GM21381 (cell line): ENCODE measurements around the gene PRKCE.
"Not testable (repeated sequence)": the region's sequence is repeated elsewhere in the genome, so short reads cannot be mapped to it uniquely, and the experiment has no call there.

Experiments used
- ATAC-seq: cut with Tn5 transposase; IDR thresholded peaks from one replicate; pipeline ENCODE4 v1.9.1; 2021; ENCODE audit warnings: mild to moderate bottlenecking, moderate library complexity; ENCODE audit not compliant: unreplicated experiment

PRKCE gene

DNA sequence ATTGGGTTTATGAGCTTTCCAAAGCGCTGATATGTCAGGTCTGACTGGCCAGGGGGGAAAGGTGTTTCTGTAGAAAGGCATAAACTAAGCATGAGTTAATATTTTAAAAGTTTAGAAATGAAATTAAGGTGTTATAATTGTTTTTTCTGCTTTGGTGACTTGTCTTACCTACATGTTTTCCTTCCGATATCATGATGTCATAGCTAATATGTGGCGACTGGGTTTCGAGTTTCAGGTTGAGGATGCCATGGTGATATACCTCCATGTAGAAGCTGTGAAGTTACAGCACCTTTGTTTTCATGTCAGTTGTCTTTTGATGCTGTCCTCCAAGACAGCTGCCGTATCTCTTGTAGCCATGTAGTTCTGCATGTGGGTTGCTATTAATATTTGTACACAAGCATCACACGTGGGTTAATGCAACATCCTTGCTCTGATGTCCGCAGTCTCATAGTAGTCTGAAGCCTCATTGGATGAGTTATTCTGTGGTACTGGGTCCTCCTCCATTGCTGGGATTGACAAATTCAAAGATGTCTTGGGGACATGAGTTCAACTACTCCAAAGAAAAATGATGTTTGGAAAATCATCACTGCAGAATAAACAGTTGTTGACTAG, 230.6 kb downstream of the PRKCE start:
- no peak for ATAC-seq

DNA sequence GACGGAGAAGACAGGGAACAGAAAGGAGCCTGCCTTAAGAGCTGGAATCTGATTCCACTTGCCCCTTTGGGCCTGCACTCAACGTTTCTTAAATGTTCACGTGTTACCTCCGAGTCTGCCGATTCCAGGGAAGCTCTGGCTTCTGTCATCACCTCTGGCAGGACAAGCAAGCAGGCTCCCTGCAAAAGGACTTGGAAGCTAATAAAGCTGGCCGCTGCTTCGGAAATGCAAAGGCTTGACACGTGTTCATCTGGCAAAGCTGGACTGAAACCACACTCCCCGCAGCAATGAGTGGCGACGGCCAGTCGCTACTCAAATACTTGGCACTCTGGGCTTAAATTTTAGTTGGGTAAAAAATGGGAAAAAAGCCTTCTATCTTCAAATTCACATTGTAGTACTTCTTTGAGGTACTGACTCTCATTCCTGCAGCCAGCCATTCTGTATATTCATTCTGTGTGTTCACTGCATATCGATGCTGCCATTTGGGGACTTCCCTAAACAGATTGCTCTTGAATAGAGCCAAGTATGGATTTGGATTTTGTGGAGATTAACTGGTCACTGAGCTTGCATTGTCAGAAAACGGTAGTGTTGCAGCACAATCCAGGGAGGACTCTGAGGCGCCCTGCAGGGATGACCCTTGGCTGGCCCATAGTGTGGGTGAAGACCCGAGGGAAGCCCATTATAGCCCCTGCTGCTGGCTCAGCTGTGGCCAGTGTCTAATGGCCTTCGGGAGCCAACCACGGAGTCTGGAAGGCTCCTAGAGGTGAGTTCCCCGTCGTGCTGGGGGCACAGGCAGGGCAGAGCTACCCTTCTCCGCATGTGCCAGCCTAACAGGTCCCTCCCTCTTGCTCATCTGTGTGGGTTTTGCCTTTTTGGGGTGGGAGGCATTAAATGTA, 231.5 kb downstream of the PRKCE start:
- ATAC-seq, result no peak

DNA sequence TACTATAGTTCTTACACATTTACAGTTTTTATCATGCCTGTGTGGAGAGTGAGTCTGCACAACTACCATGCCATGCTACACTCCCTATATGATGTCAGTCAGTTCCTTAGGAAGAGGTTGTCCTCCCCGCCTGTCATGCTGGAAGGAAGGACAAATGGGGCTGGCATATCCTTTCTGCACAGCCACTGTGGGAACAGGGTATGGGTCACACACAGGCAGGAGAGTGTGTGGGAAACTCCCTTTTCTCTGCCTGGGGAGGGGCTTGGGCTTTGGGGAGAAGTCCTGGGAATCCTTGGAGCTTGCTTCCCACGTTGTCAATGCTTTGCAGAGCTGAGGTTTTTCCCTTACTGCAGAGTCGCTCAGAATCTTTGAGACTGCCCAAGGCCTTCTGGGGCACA, 232.1 kb downstream of the PRKCE start:
- no peak for ATAC-seq

DNA sequence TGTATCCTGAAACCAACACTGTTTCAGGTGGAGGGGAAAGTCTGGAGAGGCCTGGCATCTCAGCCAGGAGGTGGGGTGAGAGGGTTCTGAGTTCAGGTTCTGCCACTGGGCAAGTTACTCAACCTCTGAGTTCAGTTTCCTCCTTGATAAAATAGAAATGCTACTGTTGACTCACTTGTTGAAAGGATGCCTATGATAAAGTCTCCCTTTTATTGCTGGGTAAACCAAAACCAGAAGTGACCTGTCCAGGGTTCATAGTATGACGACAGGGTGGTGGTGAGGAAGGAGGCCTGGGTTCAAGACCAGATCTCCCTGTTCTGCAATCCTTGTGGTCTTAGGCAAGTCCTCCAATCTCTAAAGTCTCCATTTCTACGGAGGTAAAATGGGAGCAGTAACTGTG, 232.7 kb downstream of the PRKCE start:
- ATAC-seq, result no peak

DNA sequence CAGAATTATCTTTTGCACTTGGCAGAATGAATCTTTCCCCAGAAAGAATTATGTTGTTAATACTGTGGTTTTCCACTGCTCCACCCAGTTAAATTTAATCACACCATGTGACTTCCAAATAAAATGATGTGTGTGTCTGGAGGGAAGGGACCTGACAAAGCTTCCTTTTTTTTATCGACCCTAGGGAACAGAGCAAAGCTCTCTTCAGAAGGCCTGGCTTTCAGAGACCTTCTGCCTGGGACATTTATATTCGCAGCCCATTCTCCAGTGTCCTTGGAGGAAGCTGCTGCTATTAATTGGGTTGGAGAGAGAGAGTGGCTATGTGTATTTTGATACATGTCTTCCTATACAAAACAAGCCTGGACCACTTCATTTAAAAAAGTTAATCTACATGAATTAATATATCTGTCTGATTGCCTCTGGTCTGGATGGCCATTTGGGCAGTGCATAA, 233.7 kb downstream of the PRKCE start:
- ATAC-seq, result no peak

DNA sequence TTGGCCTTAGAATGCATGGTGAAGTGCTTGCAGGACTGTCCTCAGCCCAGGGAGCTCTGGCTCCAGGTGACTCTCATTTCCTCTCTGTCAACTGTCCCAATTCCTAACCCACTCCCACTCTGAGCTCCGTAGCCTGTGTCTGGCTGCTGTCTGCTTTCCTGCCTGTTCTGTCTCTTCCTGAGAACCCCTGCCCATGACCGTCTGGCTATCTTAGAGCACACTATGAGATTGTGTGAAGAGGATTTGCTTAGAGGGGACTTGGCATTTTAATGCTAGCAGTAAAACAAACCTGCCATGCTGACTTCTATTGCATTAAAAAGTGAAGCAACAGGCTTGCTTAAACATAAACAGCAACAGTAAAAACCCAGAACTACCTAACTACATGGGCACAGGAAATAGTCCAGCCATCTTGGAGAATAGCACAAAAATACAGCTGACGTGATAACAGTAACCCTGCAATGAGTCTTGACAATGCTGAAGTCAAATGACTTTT, 234.7 kb downstream of the PRKCE start:
- no peak for ATAC-seq

DNA sequence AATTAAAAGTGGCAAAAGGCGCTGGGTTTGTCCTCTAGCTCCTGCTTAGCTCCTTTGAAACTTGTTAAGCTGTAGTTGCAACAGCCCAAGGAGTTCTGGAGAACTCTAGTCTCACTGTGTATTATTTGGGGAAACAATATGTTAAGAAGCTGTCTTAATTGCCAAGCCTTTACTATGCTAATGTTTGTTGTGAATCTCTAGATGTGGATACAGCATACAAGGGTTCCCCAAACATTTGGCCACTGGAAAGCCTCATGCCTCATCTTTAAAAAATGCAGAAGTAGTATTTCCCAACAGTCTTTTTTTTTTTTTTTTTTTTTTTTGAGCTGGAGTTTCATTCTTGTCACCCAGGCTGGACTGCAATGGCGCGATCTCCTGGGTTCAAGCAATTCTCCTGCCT, 236.7 kb downstream of the PRKCE start:
- ATAC-seq, result no peak

DNA sequence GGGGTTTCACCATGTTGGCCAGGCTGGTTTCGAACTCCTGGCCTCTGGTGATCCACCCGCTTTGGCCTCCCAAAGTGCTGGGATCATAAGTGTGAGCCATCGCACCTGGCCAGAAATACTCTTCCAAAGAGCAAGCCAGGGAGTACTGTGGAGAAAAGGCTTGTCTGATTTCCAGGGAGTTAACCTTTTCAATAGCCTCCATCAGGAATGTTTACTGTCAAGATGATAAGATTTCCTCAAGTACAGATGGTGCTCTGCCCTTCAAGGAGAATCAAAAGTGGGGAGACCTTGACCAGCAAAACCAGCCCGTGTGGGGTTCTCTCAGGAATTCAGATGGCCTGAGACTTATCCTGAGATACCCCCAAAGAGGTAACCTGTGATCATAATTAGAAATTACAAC, 237.2 kb downstream of the PRKCE start:
- ATAC-seq, result no peak

DNA sequence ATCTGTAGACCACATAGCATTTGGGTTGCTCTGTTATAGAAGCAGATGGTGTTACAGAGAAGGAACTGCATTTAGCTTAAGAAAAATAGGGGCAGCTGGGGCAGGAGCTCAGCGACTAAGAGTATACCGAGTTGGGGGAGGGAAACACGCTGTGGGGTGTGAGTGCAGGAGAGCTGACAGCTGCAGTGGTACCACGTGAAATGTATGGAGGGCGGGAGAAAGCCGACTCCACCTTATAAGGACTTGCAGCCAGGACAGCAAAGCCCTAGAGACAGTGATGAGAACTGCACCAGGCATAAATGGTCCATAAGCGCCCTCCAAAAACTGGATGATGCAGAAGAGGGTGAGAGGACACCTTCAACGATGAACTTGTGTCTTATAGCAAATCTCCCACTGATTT, 237.6 kb downstream of the PRKCE start:
- peak; percentile 74 for ATAC-seq

DNA sequence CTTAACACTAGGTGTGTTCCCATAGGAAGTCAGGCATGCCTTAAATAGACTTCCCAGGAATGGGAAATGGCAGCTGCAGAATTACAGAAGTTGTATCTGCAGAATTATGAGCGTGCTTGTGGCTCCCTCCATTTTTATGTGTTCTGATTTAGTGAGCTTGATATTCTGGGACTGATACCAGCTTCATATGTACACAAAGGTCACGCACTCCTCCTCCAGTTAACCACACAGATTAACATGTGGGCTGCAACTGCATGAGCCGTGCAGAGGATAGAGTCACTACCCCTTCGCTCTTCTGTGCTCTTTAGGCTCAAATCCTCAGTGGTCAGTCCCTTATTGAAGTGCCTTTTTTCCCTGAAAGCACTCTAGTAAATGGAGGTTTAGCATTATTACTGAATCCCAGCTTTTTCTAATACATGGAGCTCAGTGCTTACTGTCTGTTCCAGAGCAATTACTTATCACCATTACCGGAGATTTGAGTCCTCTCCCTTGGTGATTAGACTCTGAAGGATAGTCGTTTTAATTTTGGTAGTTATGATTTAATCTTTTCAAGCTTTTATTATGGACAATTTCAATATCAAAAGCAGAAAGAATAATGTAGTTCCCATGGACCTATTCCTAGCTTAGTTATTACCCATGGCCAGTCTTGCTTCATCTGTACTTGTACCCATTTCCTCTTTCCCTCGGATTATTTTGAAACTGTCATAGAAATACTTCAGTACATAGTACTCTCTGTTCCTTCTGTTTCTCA, 238.3 kb downstream of the PRKCE start:
- peak; percentile 39 for ATAC-seq

DNA sequence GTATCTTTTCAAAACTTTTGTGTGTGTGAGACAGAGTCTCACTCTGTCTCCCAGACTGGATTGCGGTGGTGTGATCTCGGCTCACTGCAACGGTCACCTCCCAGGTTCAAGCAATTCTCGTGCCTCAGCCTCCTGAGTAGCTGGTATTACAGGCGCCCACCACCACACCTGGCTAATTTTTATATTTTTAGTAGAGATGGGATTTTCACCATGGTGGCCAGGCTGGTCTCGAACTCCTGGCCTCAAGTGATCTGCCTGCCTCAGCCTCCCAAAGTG, 238.8 kb downstream of the PRKCE start:
- not testable (repeated sequence) for ATAC-seq

DNA sequence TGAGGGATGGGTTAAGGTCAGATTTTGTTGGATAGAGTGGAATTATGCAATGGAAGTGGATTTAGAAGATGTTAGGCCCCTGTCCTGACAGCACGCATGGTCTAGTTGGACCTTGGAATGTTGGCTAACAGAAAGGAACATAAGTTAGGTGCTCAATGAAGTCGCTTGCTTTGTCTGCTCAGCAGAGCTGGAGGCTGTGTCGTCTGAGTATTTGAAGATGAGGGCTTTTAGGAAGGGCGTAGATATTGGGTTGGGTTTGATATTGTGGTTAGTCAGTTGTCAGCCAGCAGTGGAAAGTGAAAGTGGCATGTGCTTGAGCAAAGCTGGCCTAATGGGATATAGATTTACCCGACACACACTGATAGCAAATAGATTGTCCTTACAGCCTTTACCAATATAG, 239.3 kb downstream of the PRKCE start:
- ATAC-seq, result no peak

DNA sequence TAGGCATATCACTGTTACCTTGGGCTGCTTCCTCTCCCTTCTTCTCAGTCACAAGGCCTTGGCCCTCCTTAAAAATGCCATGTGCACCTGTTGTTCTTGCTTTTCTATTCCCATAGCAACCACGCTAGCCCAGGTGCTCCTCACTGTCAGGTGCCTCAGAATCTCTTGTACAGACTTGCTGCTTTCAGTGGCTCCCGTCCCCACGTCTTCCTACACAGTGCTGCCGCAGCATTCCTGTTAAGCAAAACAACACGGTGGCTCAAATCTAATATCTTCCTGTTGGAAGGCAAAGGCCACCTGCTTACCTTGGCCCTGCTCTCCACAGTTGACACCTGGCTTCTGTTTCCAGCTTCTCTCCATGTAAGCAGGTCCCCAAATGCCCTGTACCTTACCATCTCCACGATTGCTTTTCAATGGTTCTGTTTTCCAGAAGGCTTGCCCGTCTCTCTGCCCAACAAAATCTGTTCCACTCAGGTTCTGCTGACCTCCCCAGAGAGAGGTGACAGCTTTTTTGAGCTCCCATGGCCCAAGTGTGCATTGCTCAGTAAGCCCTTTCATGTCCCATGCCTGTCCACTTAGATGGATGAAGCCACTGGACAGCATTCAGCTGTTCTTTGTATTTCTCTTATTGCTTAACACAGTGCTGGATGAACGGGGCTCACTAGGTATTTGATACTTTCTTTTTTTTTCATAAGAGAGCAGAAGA, 240.4 kb downstream of the PRKCE start:
- ATAC-seq, result no peak

DNA sequence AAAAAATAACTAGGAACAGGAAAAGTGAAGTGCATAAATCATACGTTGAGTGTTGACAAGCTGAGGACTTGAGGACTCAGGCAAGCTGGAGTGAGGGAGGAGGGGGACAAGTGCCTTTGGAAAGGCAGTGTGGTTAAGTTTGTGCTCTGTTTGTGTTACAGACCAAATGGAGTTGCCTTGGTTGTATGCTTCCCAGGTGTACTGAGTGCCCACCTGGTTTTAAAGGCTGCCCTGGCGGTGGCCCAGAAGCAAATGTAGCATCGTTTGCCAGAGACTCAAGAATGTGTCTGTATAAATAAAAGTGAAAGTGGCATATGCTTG, 240.9 kb downstream of the PRKCE start:
- ATAC-seq, result no peak

DNA sequence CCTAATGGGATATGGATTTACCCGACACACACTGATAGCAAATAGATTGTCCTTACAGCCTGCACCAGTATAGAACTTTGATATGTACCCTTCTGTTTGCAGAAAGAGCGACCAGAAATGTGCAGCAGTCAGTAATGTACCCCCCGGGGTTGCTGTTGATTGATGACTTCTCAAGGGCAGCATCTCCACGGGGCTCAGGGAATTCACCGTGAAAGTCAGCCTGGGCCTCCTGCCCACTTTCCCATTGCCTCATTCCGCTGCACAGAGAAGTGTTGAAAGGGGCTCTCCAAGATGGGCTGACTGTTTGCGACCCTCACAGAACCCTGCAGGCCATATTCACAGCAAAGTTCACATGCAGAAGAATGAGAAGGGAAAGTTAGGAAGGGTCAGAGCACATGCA, 241.3 kb downstream of the PRKCE start:
- no peak for ATAC-seq

DNA sequence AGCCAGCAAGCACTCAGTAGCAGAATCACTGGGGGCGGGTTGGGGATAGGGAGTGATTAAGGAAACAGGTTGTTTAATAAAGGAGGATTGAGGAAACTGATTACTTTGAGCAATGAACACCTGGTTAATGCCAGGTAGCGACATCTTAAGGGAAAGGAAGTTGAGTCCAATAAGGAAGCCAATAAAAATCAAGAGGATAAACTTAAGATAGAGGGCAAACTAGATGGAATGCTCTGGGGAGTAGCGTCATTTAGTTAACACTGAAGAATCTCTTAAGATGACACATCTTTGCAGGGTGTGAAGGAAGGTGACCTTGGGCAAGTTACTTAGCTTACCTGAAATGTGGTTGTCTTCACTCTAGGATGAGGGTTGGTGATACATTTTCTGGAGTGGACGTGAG, 242.7 kb downstream of the PRKCE start:
- ATAC-seq, result no peak

DNA sequence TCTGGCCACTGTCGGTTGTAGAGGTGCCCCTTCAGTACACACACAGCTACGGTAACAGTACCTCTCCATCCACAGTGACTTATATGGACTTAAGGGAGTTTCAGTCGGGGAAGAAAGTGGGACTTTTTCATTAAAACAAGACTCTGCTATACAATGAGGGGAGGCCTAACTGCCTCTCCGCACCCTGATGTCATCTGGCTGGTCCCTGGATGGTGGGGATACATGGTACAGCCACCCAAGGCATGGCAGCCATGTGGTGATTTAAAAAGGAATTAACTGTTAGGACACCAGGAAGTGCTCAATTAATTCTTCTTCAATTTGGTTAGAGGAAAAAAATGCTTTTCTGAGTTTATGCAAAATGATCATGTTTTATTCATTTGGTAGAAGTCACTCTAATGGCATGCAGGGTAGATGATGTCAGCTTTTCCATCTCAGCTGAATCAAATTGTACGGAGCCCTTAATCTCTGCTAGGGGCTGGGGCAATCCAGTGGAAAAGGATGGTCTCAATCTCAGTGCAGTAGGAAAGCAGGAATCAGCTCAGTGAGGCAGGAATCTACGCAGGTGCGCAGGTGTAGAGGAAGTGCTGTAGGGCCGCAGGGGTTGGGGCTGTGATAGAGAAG, 243.9 kb downstream of the PRKCE start:
- ATAC-seq, result no peak

DNA sequence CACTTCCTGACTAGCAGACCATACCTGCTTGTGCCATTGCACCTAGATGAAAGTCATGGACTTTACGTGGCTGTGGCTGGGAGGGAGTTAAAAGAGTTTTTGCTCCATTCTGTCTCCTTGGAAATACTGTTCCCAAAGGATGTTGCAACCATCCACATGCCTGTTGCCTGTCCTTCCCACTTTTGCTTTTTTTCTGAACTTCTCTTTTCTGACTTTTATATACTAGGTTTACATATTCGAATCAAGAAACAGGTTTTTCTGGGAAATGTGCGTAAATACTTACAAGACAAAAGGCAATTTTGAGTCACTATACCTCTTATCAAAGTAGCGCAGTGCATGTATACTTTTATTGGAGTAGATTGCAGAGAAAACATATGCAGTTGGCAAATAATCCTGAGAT, 244.8 kb downstream of the PRKCE start:
- ATAC-seq, result no peak

DNA sequence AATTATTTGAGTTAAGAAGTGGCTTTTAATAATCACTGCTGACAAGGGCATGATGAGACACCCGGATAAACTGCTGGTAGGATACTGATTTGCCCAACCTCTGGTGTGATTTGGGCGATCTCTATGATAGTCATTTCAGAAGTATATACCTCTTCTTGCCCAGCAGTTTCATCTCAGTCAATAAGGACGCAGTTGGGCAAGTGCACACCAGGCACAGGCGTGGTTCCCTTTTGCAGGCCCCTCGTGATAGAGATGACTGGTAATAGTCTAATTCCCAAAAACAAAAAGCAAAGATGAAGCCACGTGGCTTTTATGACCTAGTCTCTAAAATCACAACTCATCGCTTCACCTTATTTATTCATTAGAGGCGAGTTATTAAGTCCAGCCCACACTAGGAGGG, 246.4 kb downstream of the PRKCE start:
- ATAC-seq, result no peak

DNA sequence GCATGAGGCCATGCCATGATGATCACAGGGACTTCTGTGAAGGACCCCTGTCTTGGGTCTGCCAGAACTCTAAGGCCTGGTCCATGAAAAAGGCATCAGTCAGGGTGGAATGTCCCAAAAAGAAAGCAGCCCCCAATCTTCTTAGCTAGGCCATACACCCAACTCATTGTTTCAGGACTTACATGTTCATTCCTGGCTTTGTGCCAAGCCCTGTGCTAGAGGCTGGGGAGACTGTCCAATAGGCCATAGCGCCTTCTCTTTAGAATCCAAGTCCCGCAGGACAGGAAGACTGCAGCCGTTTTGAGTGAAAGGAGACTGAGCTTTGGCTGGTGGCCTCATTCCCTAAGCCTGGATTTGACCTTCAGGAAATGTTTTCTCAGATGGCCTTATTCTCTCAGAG, 247.3 kb downstream of the PRKCE start:
- no peak for ATAC-seq

DNA sequence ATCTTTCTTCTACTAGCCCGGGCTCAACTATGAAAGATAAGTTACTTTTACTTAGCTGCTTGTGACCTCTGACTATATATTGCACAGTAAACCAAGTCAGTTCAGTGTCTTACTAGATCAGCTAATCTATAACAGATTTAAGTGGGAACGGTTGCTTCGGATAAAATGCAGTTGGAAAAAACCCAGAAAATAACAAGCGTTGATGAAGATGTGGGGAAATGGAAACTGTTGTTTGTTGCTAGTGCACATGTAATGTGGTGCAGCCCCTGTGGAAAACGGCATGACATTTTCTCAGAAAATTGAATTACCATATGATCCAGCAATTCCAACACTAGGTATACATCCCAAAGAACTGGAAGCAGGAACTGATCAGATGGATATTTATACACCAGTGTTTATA, 248.5 kb downstream of the PRKCE start:
- ATAC-seq, result no peak
